Measurements from ENCODE around the gene FGG. TPM values are rescaled to one million over a fixed set of nuclear protein-coding genes. Genes with fewer than 3 reads are reported as not detected.

Gene FGG
- total RNA-seq, 2 experiments from 2014 or later: not detected

GRCh38 chr4:154560419-154560801 lies 52.0 kb downstream of the FGG start:
- Mint-ChIP-seq H3K27ac (no peak overlapping the region), H3K27me3 (ENCODE audit: low read depth) (peaks cover 4% of the 10 kb centered on the region), H3K4me3 (no peak overlapping the region), H3K4me1 (ENCODE audit: low read depth) (no peaks in the 10 kb centered on the region), H3K36me3 (ENCODE audit: low read depth) (no peaks in the 10 kb centered on the region), H3K9me3 (no peaks in the 10 kb centered on the region)
- DNase-seq: no peak
- intact Hi-C loops (cut with micrococcal nuclease): no loop called here
- CTCF ChIA-PET: interaction anchor here (1.4 to 3.7 kb wide), 3 partner anchors 58 to 69 kb away, joined by 4 to 39 read pairs (median 7); no protein-coding TSS in a partner anchor

- H3K36me3 Mint-ChIP-seq (ENCODE audit: low read depth): no peaks in the 10 kb centered on the region
- intact Hi-C loops (cut with micrococcal nuclease): loop anchor here (1.0 kb wide), 2 partner anchors 59 to 63 kb away; no protein-coding TSS in a partner anchor
- H3K9me3 Mint-ChIP-seq: no peaks in the 10 kb centered on the region
- no peak for DNase-seq
- CTCF ChIA-PET: interaction anchor here (0.6 to 3.7 kb wide), 19 partner anchors 10 to 1248 kb away, joined by 3 to 39 read pairs (median 4); partner anchors contain the start of gene PLRG1
- H3K4me3 Mint-ChIP-seq: no peak overlapping the region
- H3K4me1 Mint-ChIP-seq (ENCODE audit: low read depth): no peaks in the 10 kb centered on the region
- H3K27ac Mint-ChIP-seq: no peak overlapping the region
- peaks cover 4% of the 10 kb centered on the region for H3K27me3 Mint-ChIP-seq (ENCODE audit: low read depth)
Observed at GRCh38 chr4:154559494-154560418, 52.7 kb downstream of the FGG start.

DNA sequence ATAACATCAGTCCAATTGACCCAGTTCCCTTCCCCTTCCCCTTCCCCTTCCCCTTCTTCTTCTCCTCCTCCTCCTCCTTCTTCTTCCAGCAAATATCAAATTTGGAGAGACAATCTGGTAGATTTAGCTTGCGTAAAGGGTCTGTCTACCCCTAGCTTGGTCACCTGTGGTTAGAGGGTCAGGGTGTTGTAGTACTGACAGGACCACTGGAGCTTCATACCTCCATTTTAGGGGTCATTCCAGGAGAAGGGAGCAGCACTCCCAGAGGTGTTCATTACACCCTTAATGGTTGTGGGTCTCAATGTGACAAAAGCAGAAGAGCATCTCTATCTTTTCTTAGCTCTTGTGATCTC lies 53.3 kb downstream of the FGG start:
- H3K27ac Mint-ChIP-seq: no peak overlapping the region
- H3K9me3 Mint-ChIP-seq: no peaks in the 10 kb centered on the region
- DNase-seq: no peak
- peaks cover 4% of the 10 kb centered on the region for H3K27me3 Mint-ChIP-seq (ENCODE audit: low read depth)
- no peaks in the 10 kb centered on the region for H3K4me1 Mint-ChIP-seq (ENCODE audit: low read depth)
- no peaks in the 10 kb centered on the region for H3K36me3 Mint-ChIP-seq (ENCODE audit: low read depth)
- intact Hi-C loops (cut with micrococcal nuclease): loop anchor here (1.0 kb wide), 2 partner anchors 59 to 63 kb away; no protein-coding TSS in a partner anchor
- CTCF ChIA-PET: interaction anchor here (0.6 to 3.7 kb wide), 20 partner anchors 9 to 1248 kb away, joined by 3 to 39 read pairs (median 4); partner anchors contain the start of gene PLRG1
- no peak overlapping the region for H3K4me3 Mint-ChIP-seq

Other genes starting within 250 kb of the FGG start
- not detected for gene DCHS2, start 120.9 kb downstream of the FGG start, total RNA-seq
- gene PLRG1, start 62.3 kb downstream of the FGG start, total RNA-seq: 100 to 1,000 TPM; 113 to 116 TPM
- not detected for gene FGB, start 49.6 kb downstream of the FGG start, total RNA-seq
- not detected for gene FGA, start 21.9 kb downstream of the FGG start, total RNA-seq
- not detected for gene LRAT, start 131.3 kb upstream of the FGG start, total RNA-seq
- gene RBM46, start 168.6 kb upstream of the FGG start, total RNA-seq: not detected

Measured in activated naive CD4-positive, alpha-beta T cell treated with anti-CD3 and anti-CD28 coated beads for 36 hours (primary cell).